Tongue (tissue), 2 donors: ENCODE data around the gene SMIM14. TPM values are rescaled to one million over a fixed set of nuclear protein-coding genes. Genes with fewer than 3 reads are reported as not detected.
"Not testable (repeated sequence)": the region's sequence is repeated elsewhere in the genome, so short reads cannot be mapped to it uniquely, and the experiment has no call there.

ENCODE experiments used
- DNase-seq: peaks from one replicate; pipeline ENCODE4 v3.0.0-alpha.2; 2015
- total RNA-seq: library from RNA; depleted of rRNA; stranded (reverse); fragments of >200 nt; gene quantifications from one replicate; pipeline ENCODE4 v1.2.3, GENCODE V29; 2014

SMIM14 gene
- total RNA-seq, 1 donor from 2014 or later = 18.4 TPM

DNA sequence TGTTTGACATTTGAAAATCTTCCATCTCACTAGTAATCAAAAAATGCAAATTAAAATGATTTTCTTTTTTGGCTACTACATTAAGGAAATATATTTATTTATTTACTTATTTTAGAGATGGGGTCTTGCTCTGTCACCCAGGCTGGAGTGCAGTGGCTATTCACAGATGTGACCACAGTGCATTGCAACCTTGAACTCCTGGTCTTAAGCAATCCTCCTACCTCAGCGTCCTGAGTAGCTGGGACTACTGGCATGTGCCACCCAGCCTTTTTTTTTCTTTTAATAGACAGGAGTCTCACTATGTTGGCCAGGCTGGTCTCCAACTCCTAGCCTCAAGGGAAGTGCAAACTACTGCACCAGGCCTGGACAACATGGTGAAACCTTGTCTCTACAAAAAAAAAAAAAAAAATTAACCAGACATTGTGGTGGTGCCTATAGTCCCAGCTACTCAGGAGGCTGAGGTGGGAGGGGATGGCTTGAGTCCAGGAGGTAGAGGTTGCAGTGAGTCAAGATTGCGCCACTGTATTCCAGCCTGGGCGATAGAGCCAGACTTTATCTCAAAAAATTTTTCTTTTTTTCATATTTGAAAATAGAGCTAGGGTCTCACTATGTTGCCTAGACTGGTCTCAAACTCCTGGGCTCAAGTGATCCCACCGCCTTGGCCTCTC, 4.4 kb upstream of the SMIM14 start:
- no peak for DNase-seq

DNA sequence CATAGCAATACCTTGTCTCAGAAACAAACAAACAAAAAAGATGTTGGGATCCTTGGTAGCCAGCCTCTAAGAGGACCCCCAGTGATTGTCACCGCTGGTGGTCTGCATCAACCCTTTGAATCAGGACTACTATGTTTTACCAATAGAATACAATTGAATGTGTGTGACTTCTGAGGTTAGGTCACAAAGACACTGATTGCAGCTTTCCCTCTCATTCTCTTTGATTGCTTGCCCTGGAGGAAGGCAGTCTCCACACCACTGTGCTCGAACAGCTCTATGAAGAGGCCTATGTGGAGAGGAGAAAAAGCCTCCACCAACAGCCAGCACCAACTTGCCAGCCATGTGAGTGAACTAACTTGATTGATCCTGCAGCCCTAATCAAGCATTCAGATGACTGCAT, 2.8 kb upstream of the SMIM14 start:
- DNase-seq = no peak

GRCh38 chr4:39637586-39638353, 895 bp downstream of the SMIM14 start:
- DNase-seq = peak; percentile 76

- DNase-seq = no peak
Observed at GRCh38 chr4:39637221-39637585, 1.5 kb downstream of the SMIM14 start.

GRCh38 chr4:39636531-39637184, 2.0 kb downstream of the SMIM14 start:
- peak; percentile 36 for DNase-seq

DNA sequence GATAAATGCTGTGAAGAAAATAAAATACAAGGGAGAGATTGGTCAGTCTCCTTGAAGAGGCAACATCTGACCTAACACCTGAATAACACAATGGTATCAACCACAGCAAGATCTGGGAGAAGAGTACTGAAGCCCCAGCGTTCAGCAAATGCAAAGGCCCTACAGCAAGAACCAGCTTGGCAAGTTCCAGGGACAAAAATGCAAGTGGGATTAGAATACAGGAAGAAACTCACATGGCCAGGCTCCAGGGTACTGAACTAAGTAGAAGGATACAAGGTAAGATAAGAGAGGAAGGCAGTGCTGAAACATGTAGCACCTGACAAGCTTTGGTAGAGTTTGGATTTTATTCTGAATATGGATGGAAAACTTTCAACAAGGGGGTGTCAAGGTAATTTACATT, 3.6 kb downstream of the SMIM14 start:
- DNase-seq = no peak

- no peak for DNase-seq
Observed at GRCh38 chr4:39631700-39632079, 7.0 kb downstream of the SMIM14 start.

DNA sequence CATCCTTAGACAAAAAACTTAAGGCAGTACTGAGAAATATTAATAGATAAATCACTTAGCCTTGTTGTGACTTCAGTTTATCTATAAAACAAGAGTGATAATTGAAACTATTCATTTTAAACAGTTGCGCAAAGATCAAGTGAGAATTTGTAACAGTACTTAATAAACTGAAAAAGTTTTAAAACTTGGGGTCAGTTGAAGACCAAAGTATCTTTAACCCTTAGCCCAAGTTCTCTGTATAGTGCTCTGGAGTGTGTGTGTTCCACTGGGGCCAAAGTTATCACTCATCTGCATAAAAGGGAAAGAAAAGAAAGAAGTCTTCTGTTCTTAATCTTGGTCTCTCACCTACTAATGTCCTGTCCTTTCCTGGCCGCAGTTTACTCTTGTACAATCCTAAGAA, 11.3 kb downstream of the SMIM14 start:
- no peak for DNase-seq

DNA sequence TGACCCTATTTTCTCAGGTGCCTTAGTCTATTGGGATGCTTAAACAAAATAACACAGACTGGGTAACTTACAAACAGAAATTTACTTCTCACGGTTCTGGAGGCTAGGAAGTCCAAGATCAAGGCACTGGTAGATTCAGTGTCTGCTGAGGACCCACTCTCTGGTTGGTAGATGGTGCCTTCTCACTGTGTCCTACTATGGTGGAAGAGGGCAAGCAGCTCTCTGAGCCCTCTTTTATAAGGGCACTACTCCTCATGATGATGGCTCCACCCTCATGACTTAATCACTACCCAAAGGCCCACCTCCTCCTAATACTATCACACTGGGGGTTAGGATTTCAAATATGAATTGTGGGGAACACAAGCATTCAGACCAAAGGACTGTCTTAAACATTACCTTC, 11.8 kb downstream of the SMIM14 start:
- DNase-seq = no peak

- DNase-seq = no peak
Observed at GRCh38 chr4:39626261-39626660, 12.4 kb downstream of the SMIM14 start.

GRCh38 chr4:39621582-39621981, 17.1 kb downstream of the SMIM14 start:
- DNase-seq = no peak

DNA sequence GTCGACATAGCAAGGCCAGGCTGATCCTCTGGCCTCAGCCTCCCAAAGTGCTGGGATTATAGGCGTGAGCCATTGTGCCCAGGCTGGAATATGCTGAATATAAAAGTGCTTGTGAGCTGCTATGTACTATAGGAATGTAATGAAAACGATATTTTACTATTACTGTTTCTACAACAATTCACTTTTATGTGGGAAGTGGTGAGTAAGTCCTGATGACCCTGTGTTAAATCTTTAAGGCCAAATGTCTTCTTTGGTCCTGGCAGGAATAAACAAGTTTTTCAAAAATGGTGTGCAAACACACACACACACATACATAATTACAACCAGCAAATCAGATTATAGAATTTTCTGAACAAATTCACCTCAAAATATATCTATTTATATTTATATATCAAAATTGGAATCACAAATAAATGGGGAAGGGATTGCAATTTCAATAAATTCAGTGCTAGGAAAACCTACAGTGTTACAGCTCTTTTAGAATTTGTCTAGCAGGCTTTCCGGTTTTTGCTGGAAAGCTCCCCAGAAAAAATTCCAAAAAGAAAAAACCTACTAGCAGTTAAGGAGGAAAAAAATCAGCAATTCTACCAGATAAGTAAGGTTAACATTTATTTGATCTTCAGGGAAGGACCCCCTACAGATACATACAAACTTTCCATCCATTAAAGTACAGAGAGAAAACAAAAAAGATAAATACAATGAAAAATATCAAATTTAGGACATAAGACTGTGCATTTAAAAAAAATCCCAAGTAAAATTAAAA, 17.9 kb downstream of the SMIM14 start:
- DNase-seq = no peak

DNA sequence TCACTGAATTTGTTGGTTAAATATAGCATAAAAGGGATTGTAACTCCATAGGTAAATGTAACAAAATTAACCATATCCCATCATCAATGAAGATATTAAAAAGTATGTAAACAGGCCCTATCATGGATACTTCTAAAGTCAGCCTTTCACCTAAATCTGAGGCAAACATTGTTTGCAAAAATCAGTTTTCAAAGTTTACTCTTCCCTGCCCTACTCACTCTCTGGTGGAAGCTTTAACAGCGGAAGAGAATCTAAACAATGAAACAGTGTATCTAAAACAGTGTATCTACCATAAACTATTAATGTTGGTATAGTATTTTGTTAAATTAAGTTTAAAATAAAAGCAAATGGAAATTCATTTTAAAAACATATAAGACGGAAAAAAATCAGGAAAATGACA, 21.1 kb downstream of the SMIM14 start:
- DNase-seq = no peak

- DNase-seq = no peak
Observed at GRCh38 chr4:39616651-39617050, 22.0 kb downstream of the SMIM14 start.

DNA sequence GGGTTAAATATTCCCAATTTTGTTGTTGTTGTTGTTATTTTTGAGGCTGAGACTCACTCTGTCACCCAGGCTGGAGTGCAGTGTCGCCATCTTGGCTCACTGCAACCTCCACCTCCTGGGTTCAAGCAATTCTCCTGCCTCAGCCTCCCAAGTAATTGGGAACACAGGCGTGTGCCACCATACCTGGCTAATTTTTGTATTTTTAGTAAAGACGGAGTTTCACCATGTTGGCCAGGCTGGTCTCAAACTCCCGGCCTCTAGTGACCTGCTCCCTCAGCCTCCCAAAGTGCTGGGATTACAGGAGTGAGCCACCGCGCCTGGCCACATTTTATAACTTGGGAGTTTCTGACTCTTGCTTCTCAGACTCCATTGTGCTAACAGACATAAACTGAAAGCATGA, 22.6 kb downstream of the SMIM14 start:
- not testable (repeated sequence) for DNase-seq

- DNase-seq = no peak
Observed at GRCh38 chr4:39614487-39615162, 24.0 kb downstream of the SMIM14 start.

GRCh38 chr4:39613093-39613656, 25.5 kb downstream of the SMIM14 start:
- peak; percentile 29 for DNase-seq

GRCh38 chr4:39609454-39609931, 29.2 kb downstream of the SMIM14 start:
- no peak for DNase-seq

GRCh38 chr4:39608451-39608850, 30.2 kb downstream of the SMIM14 start:
- no peak for DNase-seq

- DNase-seq = no peak
Observed at GRCh38 chr4:39606747-39607146, 31.9 kb downstream of the SMIM14 start.

- DNase-seq = no peak
Observed at GRCh38 chr4:39597695-39598381, 40.8 kb downstream of the SMIM14 start.
